Activated T-helper 2 cell treated with anti-CD3 and anti-CD28 coated beads, Interferon-gamma antibody, Interleukin-2, Interleukin-4, amounts not matched to agents 10 μg/mL and 5 μg/mL and 100 μg/mL, durations not matched to agents 14 hours and 24 hours and 36 hours (primary cell): Measurements from ENCODE around the gene GFRA1. TPM values are rescaled to one million over a fixed set of nuclear protein-coding genes. Genes with fewer than 3 reads are reported as not detected.
"Not testable (repeated sequence)": the region's sequence is repeated elsewhere in the genome, so short reads cannot be mapped to it uniquely, and the experiment has no call there.

Experiments used
- DNase-seq: peaks from one replicate; pipeline ENCODE4 v3.0.0; 2021; ENCODE audit warnings: low spot score
- H3K27ac Mint-ChIP-seq: one replicate; pipeline ENCODE4 v1.8.0; 2021; ENCODE audit warnings: mixed read lengths
- H3K27me3 Mint-ChIP-seq: one replicate; pipeline ENCODE4 v1.8.0; 2021; ENCODE audit warnings: low read depth, mixed read lengths
- H3K36me3 Mint-ChIP-seq: one replicate; pipeline ENCODE4 v1.8.0; 2021; ENCODE audit warnings: low read depth, mixed read lengths
- H3K4me1 Mint-ChIP-seq: one replicate; pipeline ENCODE4 v1.8.0; 2021; ENCODE audit warnings: low read depth, mixed read lengths
- H3K4me3 Mint-ChIP-seq: one replicate; pipeline ENCODE4 v1.8.0; 2021; ENCODE audit warnings: low read depth, mild to moderate bottlenecking, moderate library complexity, mixed read lengths
- H3K9me3 Mint-ChIP-seq: one replicate; pipeline ENCODE4 v1.8.0; 2021; ENCODE audit warnings: mixed read lengths
- intact Hi-C: fragments of 100-400 bp; cut with micrococcal nuclease; formaldehyde crosslinking; loops from one replicate; pipeline ENCODE4 v1.15.1; 2023
- total RNA-seq: library from RNA; stranded (reverse); gene quantifications from 2 replicates; pipeline ENCODE4 v1.2.3, GENCODE V29; 2022

Gene GFRA1
- total RNA-seq, 1 donor from 2014 or later = not detected

DNA sequence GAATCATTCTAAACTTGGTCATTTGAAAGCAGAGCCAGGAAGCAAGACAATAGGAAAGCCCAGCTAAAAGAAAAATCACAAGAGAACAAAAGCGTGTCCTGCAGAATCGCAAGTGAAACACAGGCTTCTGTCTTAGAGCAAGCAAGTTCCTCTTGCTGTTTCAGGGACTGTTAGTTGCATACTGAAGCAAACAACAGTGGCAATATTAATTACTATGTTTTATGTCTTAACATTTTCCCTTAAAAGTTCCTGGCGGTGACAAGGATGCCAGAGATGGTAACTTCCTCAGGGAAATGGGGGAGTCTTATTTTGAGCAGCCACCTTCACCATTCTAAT lies 217.1 kb downstream of the GFRA1 start:
- Mint-ChIP-seq H3K4me1 (no peaks in the 10 kb centered on the region), H3K36me3 (no peaks in the 10 kb centered on the region), H3K27ac (no peak overlapping the region), H3K4me3 (no peak overlapping the region), H3K9me3 (no peaks in the 10 kb centered on the region), H3K27me3 (no peaks in the 10 kb centered on the region)
- DNase-seq = no peak
- intact Hi-C loops = no loop called here

GRCh38 chr10:116055252-116055916 lies 217.6 kb downstream of the GFRA1 start:
- H3K4me1 Mint-ChIP-seq = no peaks in the 10 kb centered on the region
- DNase-seq = no peak
- no peak overlapping the region for H3K4me3 Mint-ChIP-seq
- no peaks in the 10 kb centered on the region for H3K27me3 Mint-ChIP-seq
- H3K27ac Mint-ChIP-seq = no peak overlapping the region
- no peaks in the 10 kb centered on the region for H3K9me3 Mint-ChIP-seq
- intact Hi-C loops = no loop called here
- H3K36me3 Mint-ChIP-seq = no peaks in the 10 kb centered on the region

- H3K27ac Mint-ChIP-seq = no peak overlapping the region
- intact Hi-C loops = no loop called here
- no peak overlapping the region for H3K4me3 Mint-ChIP-seq
- no peak for DNase-seq
- no peaks in the 10 kb centered on the region for H3K4me1 Mint-ChIP-seq
- no peaks in the 10 kb centered on the region for H3K27me3 Mint-ChIP-seq
- no peaks in the 10 kb centered on the region for H3K36me3 Mint-ChIP-seq
- no peaks in the 10 kb centered on the region for H3K9me3 Mint-ChIP-seq
Observed at GRCh38 chr10:116053910-116054309, 219.1 kb downstream of the GFRA1 start.

- H3K9me3 Mint-ChIP-seq, H3K27ac Mint-ChIP-seq, DNase-seq, H3K36me3 Mint-ChIP-seq, H3K4me3 Mint-ChIP-seq, H3K27me3 Mint-ChIP-seq, intact Hi-C loops, H3K4me1 Mint-ChIP-seq: not testable (repeated sequence)
Observed at GRCh38 chr10:116053009-116053730, 219.8 kb downstream of the GFRA1 start.

DNA sequence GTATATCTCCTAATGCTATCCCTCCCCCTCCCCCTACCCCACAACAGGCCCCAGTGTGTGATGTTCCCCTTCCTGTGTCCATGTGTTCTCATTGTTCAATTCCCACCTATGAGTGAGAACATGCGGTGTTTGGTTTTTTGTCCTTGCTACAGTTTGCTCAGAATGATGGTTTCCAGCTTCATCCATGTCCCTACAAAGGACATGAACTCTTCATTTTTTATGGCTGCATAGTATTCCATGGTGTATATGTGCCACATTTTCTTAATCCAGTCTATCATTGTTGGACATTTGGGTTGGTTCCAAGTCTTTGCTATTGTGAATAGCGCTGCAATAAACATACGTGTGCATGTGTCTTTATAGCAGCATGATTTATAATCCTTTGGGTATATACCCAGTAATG lies 220.5 kb downstream of the GFRA1 start:
- H3K4me1 Mint-ChIP-seq, H3K27ac Mint-ChIP-seq, H3K4me3 Mint-ChIP-seq, H3K27me3 Mint-ChIP-seq, H3K9me3 Mint-ChIP-seq, DNase-seq, intact Hi-C loops, H3K36me3 Mint-ChIP-seq: not testable (repeated sequence)

- intact Hi-C loops = no loop called here
Observed at GRCh38 chr10:116049974-116050304, 223.1 kb downstream of the GFRA1 start.

GRCh38 chr10:116049158-116049973 lies 223.6 kb downstream of the GFRA1 start:
- Mint-ChIP-seq H3K4me3 (no peak overlapping the region), H3K36me3 (no peaks in the 10 kb centered on the region), H3K27ac (no peak overlapping the region), H3K4me1 (no peaks in the 10 kb centered on the region), H3K27me3 (no peaks in the 10 kb centered on the region), H3K9me3 (no peaks in the 10 kb centered on the region)
- DNase-seq = no peak
- intact Hi-C loops = no loop called here

More at GRCh38 chr10:116049974-116050304, 223.1 kb downstream of the GFRA1 start:
- Mint-ChIP-seq H3K4me1 (no peaks in the 10 kb centered on the region), H3K27ac (no peak overlapping the region), H3K9me3 (no peaks in the 10 kb centered on the region), H3K36me3 (no peaks in the 10 kb centered on the region), H3K27me3 (no peaks in the 10 kb centered on the region), H3K4me3 (no peak overlapping the region)
- DNase-seq = no peak

GRCh38 chr10:116045366-116046356 lies 227.3 kb downstream of the GFRA1 start:
- no peaks in the 10 kb centered on the region for H3K27me3 Mint-ChIP-seq
- no peak for DNase-seq

DNA sequence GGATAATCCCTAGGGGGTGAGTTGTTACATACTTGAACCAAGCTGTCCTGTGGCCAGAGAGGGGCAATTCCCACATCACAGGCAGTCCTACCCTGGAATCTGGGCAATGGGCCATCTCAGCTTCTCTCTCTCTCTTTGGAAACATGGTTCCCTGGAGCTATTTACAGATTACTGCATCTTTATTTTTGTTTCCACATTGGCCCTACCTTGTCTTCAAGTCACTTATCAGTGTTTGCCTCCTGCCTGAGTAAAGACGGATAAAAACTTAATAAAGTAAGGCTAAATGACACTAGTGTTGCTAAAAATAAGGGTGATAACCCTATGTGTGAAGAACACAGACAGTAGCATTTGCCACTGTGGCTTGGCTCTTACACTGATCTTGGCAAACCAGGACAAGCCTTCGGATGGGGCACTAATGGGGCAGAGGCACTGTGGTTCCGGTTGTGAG lies 228.2 kb downstream of the GFRA1 start:
- peaks cover 3% of the 10 kb centered on the region for H3K9me3 Mint-ChIP-seq
- no peaks in the 10 kb centered on the region for H3K36me3 Mint-ChIP-seq
- no peak overlapping the region for H3K4me3 Mint-ChIP-seq
- intact Hi-C loops = no loop called here
- no peaks in the 10 kb centered on the region for H3K4me1 Mint-ChIP-seq
- H3K27me3 Mint-ChIP-seq = no peaks in the 10 kb centered on the region
- H3K27ac Mint-ChIP-seq = no peak overlapping the region
- DNase-seq = no peak

More at GRCh38 chr10:116045366-116046356, 227.3 kb downstream of the GFRA1 start:
- intact Hi-C loops = no loop called here
- H3K4me1 Mint-ChIP-seq = no peaks in the 10 kb centered on the region
- H3K36me3 Mint-ChIP-seq = no peaks in the 10 kb centered on the region
- no peak overlapping the region for H3K27ac Mint-ChIP-seq
- H3K4me3 Mint-ChIP-seq = no peak overlapping the region
- H3K9me3 Mint-ChIP-seq = peaks cover 3% of the 10 kb centered on the region

- Mint-ChIP-seq H3K9me3 (peaks cover 3% of the 10 kb centered on the region), H3K27me3 (no peaks in the 10 kb centered on the region), H3K36me3 (no peaks in the 10 kb centered on the region), H3K4me3 (no peak overlapping the region), H3K4me1 (no peaks in the 10 kb centered on the region), H3K27ac (no peak overlapping the region)
- DNase-seq = no peak
- intact Hi-C loops = no loop called here
Observed at GRCh38 chr10:116043861-116044260, 229.1 kb downstream of the GFRA1 start.

GRCh38 chr10:116043304-116043703 lies 229.7 kb downstream of the GFRA1 start:
- DNase-seq = no peak
- H3K27ac Mint-ChIP-seq = no peak overlapping the region
- H3K9me3 Mint-ChIP-seq = peaks cover 3% of the 10 kb centered on the region
- H3K36me3 Mint-ChIP-seq = no peaks in the 10 kb centered on the region
- intact Hi-C loops = no loop called here
- H3K4me3 Mint-ChIP-seq = no peak overlapping the region
- no peaks in the 10 kb centered on the region for H3K4me1 Mint-ChIP-seq
- no peaks in the 10 kb centered on the region for H3K27me3 Mint-ChIP-seq

DNA sequence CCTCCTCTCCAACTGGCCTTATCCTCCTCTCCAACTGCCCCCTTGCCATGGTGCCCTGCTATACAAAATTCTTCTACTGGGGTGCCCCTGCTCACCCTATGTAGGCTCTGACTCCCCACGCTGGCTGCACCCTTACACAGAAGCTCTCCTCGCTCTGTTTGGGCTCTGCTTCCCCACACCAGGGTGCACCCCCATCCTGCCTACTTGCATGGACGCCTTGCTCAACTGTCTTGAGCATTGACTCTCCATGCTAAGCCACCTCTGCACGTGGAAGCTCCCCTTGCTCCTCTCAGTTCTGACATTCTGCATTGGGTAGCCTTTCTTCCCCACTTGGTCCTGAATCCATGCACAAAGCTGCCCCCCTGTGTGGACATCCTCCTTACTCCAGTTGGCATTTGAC lies 231.1 kb downstream of the GFRA1 start:
- Mint-ChIP-seq H3K36me3 (no peaks in the 10 kb centered on the region), H3K4me3 (no peak overlapping the region), H3K27me3 (no peaks in the 10 kb centered on the region), H3K27ac (no peak overlapping the region), H3K9me3 (peaks cover 9% of the 10 kb centered on the region), H3K4me1 (no peaks in the 10 kb centered on the region)
- DNase-seq = no peak
- intact Hi-C loops = no loop called here
